ENCODE measurements around the gene TOLLIP. TPM values are rescaled to one million over a fixed set of nuclear protein-coding genes. Genes with fewer than 3 reads are reported as not detected.

Gene TOLLIP
- total and polyA plus RNA-seq, 2 of the 4 experiments (the other 2 are of a cell fraction) = 19.7 to 42.9 TPM

DNA sequence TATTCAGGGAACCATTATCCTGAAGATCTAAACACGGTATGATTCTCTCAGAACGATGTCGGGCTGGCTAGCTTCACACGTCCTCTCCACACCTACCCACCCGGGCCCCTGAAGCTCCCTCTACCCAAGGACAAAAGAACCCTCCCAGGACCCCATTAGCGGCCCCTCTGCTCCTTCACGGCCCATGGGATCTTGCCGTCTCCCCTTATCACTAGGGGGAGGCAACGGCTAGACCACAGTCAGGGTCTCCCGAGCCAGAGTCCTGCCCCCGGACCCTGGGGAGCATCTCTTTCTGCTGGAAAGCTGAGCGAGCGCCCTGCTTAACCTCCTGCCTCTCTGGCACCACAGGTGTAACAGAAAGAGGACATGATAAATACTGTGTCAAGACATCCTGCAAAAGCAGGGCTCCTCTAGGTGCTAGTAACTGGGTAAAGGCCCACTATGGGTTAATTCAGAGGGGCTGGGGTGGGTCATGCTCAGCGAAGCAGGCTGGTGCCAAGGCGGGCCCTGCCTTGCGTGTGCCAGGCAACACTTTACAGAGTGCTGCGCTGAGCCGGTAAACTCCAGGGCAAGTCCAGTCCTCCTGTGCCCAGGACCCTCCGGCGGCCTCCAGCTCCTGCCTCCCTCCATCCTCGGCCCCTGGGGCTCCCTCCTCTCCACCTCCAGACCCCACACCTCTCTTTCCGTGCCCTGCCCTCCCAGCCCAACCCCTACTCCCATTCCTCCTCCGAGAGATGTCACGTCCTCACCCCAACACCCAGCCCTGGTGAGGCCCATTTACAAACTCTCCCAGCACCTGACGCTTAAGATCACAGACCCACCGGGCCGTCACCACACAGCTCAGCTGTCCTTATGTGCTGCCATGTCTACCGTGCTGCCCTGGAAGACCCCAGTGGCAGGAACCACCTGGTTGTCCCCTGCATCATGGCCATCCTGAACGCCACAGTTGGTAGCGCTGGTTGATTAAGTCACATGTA lies 3.0 kb downstream of the TOLLIP start:
- ChIA-PET POLR2A (ENCODE audit: unreplicated experiment) (no interaction called here), CTCF (no interaction called here)
- Histone ChIP-seq H2AK5ac (ENCODE audit: low read depth, low read length) (no peak overlapping the region), H4K5ac (ENCODE audit: low read depth, low read length) (no peak overlapping the region), H4K91ac (ENCODE audit: insufficient read depth, low read depth, low read length) (no peak overlapping the region), H4K20me1 (ENCODE audit: insufficient read depth, low read length) (peaks cover 70% of the 10 kb centered on the region), H2AFZ (replicated peaks; ENCODE audit: low read length, poor library complexity) (no peak overlapping the region), H3K4me2 (ENCODE audit: low read depth, low read length) (no peak overlapping the region), H3K27me3 (ENCODE audit: control insufficient read depth, insufficient read depth, low read length) (no peaks in the 10 kb centered on the region), H3K9me3 (ENCODE audit: control insufficient read depth, insufficient read depth, low read length) (peaks cover 3% of the 10 kb centered on the region), H3K56ac (ENCODE audit: extremely low read depth, insufficient read depth, low read length) (no peak overlapping the region), H3K79me1 (ENCODE audit: low read depth in 1 of 2, low read length in 2 of 2) (peaks cover 19 to 77% of the 10 kb centered on the region in 2 experiments), H3K18ac (ENCODE audit: low read depth, low read length) (no peak overlapping the region), H2AK9ac (replicated peaks; ENCODE audit: low read depth, low read length, poor library complexity) (no peak overlapping the region), H3K36me3 (ENCODE audit: control insufficient read depth, insufficient read depth, low read length) (peaks cover 9% of the 10 kb centered on the region; the same call in 1 of the 2 replicates), H2BK5ac (ENCODE audit: low read depth, low read length, poor library complexity, severe bottlenecking) (no peak overlapping the region), H3K27ac (ENCODE audit: insufficient read depth, low read length) (no peak overlapping the region), H3K4ac (ENCODE audit: low read depth, low read length) (no peak overlapping the region), H2BK15ac (ENCODE audit: low read depth, low read length) (no peak overlapping the region), H3K14ac (replicated peaks; ENCODE audit: low read depth, low read length) (no peak overlapping the region), H4K8ac (ENCODE audit: low read depth in 2 of 2, low read length in 2 of 2) (no peak overlapping the region), H3K23ac (ENCODE audit: low read depth, low read length) (no peak overlapping the region), H3K9ac (ENCODE audit: low read depth, low read length) (no peak overlapping the region), H3K4me1 (ENCODE audit: control insufficient read depth, insufficient read depth, low read length) (peaks cover 5% of the 10 kb centered on the region; the same call in 1 of the 2 replicates), H3K4me3 (ENCODE audit: insufficient read depth, low read depth, low read length) (no peak overlapping the region), H2BK20ac (ENCODE audit: low read depth, low read length) (no peak overlapping the region), H2BK120ac (ENCODE audit: low read depth, low read length) (no peak overlapping the region), H3K9me1 (ENCODE audit: insufficient read depth, low read length) (peaks cover 7% of the 10 kb centered on the region; the same call in 1 of the 2 replicates)
- no TSS peak for BruUV-seq (replicated peaks)
- no peak for ATAC-seq (ENCODE audit: low read depth)
- dilution Hi-C loops (cut with HindIII; ENCODE audit: low sequenced_read_pairs, unreplicated experiment) (no loop called here), intact Hi-C loops (cut with micrococcal nuclease) (no loop called here), in situ Hi-C loops (cut with MboI; ENCODE audit: low sequenced_read_pairs) (no loop called here)
- WGBS, 2 experiments (ENCODE audit: extremely low coverage in 2 of 2, insufficient read length in 1 of 2) = 95% methylated on average over 17 of the region's 30 CpGs; no CpG with 5 or more reads in 1 of the 2 experiments
- TF ChIP-seq RCOR1 (IDR thresholded peaks at IDR 0.05; ENCODE audit: insufficient replicate concordance, low read length) (no peak), CHD1 (IDR thresholded peaks at IDR 0.05; ENCODE audit: low read depth, low read length) (no peak), CEBPB (IDR thresholded peaks at IDR 0.05; ENCODE audit: low read depth, low read length) (no peak), SMC3 (IDR thresholded peaks at IDR 0.05; ENCODE audit: low read depth, low read length) (no peak), NFE2L2 (IDR thresholded peaks at IDR 0.05; ENCODE audit: low read depth, low read length) (no peak), MAFK (IDR thresholded peaks at IDR 0.05; ENCODE audit: low read depth, low read length) (no peak), MXI1 (IDR thresholded peaks at IDR 0.05; ENCODE audit: borderline replicate concordance, low read depth, low read length) (no peak), MAZ (IDR thresholded peaks at IDR 0.05; ENCODE audit: borderline replicate concordance, low read depth, low read length) (no peak)
- TF ChIP-seq, protein P1, sequence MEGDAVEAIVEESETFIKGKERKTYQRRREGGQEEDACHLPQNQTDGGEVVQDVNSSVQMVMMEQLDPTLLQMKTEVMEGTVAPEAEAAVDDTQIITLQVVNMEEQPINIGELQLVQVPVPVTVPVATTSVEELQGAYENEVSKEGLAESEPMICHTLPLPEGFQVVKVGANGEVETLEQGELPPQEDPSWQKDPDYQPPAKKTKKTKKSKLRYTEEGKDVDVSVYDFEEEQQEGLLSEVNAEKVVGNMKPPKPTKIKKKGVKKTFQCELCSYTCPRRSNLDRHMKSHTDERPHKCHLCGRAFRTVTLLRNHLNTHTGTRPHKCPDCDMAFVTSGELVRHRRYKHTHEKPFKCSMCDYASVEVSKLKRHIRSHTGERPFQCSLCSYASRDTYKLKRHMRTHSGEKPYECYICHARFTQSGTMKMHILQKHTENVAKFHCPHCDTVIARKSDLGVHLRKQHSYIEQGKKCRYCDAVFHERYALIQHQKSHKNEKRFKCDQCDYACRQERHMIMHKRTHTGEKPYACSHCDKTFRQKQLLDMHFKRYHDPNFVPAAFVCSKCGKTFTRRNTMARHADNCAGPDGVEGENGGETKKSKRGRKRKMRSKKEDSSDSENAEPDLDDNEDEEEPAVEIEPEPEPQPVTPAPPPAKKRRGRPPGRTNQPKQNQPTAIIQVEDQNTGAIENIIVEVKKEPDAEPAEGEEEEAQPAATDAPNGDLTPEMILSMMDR (conservative IDR thresholded peaks at IDR 0.05; ENCODE audit: low read depth, low read length) = no peak
- TF ChIP-seq, protein P2, sequence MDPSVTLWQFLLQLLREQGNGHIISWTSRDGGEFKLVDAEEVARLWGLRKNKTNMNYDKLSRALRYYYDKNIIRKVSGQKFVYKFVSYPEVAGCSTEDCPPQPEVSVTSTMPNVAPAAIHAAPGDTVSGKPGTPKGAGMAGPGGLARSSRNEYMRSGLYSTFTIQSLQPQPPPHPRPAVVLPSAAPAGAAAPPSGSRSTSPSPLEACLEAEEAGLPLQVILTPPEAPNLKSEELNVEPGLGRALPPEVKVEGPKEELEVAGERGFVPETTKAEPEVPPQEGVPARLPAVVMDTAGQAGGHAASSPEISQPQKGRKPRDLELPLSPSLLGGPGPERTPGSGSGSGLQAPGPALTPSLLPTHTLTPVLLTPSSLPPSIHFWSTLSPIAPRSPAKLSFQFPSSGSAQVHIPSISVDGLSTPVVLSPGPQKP (IDR thresholded peaks at IDR 0.05; ENCODE audit: borderline replicate concordance, low read depth, low read length) = no peak
- TF ChIP-seq, protein P3, sequence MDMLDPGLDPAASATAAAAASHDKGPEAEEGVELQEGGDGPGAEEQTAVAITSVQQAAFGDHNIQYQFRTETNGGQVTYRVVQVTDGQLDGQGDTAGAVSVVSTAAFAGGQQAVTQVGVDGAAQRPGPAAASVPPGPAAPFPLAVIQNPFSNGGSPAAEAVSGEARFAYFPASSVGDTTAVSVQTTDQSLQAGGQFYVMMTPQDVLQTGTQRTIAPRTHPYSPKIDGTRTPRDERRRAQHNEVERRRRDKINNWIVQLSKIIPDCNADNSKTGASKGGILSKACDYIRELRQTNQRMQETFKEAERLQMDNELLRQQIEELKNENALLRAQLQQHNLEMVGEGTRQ (IDR thresholded peaks at IDR 0.05; ENCODE audit: low read depth, low read length) = no peak
- DNase-seq = no peak

All from IMR-90 (cell line).